GM18909 (cell line): ENCODE measurements around the gene PCDHGB3.
A peak's percentile ranks its signal among the peaks of the same experiment; 100 is the strongest.
"Not testable (repeated sequence)": the region's sequence is repeated elsewhere in the genome, so short reads cannot be mapped to it uniquely, and the experiment has no call there.

ENCODE experiments used
- ATAC-seq: cut with Tn5 transposase; IDR thresholded peaks from one replicate; pipeline ENCODE4 v1.9.1; 2021; ENCODE audit warnings: mild to moderate bottlenecking; ENCODE audit not compliant: unreplicated experiment, poor library complexity

The PCDHGB3 gene

GRCh38 chr5:141415275-141415618, 45.2 kb downstream of the PCDHGB3 start:
- ATAC-seq = not testable (repeated sequence)

DNA sequence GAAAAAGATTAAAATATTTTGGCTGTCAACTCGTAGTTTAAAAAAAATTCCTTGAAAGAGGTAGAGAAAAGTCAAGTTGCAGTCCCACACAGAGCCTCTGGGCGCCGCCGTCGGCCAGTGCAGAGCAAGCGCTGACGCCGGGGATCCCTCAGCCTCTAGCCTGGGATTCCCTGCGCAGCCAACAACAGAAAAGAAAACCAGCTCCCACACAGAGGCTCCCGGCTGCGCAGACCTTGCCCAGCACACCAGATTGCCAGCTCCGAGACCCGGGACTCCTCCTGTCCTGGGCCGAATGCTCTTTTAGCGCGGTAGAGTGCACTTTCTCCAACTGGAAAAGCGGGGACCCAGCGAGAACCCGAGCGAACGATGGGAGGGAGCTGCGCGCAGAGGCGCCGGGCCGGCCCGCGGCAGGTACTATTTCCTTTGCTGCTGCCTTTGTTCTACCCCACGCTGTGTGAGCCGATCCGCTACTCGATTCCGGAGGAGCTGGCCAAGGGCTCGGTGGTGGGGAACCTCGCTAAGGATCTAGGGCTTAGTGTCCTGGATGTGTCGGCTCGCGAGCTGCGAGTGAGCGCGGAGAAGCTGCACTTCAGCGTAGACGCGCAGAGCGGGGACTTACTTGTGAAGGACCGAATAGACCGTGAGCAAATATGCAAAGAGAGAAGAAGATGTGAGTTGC, 47.6 kb downstream of the PCDHGB3 start, which contains the start of gene PCDHGB7:
Gene PCDHGB7, plus strand, starts transcription at position 184 of the 679 bp plus-strand sequence. Its CDS starts 183 bp downstream, at position 367.
- ATAC-seq = peak; percentile 85

- ATAC-seq = no peak
These were observed 49.2 kb downstream of the PCDHGB3 start for GRCh38 chr5:141419074-141419880.

DNA sequence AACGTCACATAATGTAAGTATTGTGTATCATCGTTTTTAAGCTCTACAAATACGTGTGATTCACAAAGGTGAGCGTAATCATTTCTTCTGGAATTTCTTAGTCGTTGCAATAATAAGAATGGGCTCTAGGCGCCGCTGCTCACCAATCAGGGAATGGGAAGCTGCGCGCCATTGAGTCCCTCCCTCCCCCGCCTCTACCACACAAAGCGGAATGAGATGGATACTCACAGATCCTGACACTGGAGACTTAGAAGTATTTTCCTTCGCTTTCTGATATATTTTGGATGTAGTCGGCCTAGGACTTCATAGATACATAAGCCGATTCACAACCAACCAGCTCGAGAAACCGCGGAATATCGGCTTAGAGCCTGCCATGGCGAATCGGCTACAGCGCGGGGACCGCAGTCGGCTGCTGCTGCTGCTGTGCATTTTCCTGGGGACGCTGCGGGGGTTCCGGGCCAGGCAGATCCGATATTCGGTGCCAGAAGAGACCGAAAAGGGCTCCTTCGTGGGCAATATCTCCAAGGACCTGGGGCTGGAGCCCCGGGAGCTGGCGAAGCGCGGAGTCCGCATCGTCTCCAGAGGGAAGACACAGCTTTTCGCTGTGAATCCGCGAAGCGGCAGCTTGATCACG, 50.9 kb downstream of the PCDHGB3 start, which contains the start of gene PCDHGA11:
Gene PCDHGA11, plus strand, starts transcription at position 197 of the 634 bp plus-strand sequence. Its CDS starts 177 bp downstream, at position 374.
- ATAC-seq = peak; percentile 46

- no peak for ATAC-seq
These were observed 51.4 kb downstream of the PCDHGB3 start for GRCh38 chr5:141421489-141421855.
